ENCODE data around the gene RPS24. TPM values are rescaled to one million over a fixed set of nuclear protein-coding genes. Genes with fewer than 3 reads are reported as not detected.
A peak's percentile ranks its signal among the peaks of the same experiment; 100 is the strongest.
"Not testable (repeated sequence)": the region's sequence is repeated elsewhere in the genome, so short reads cannot be mapped to it uniquely, and the experiment has no call there.

RPS24 gene
- 3,272 TPM for polyA plus RNA-seq (ENCODE audit: insufficient read length)
- long read RNA-seq, donor 1, transcript RPS24-210 (4 exons, 1,008 nt): minor isoform, 85 of 3,105 reads
- long read RNA-seq, donor 1, transcript RPS24-219 (6 exons, 684 nt): major isoform, 1,006 of 3,105 reads
- long read RNA-seq, donor 1, transcript RPS24-211 (1 exons, 2,146 nt): minor isoform, 310 of 3,105 reads
- long read RNA-seq, donor 1, transcript RPS24-207 (3 exons, 1,104 nt): minor isoform, 91 of 3,105 reads
- long read RNA-seq, donor 1, partial matches to known transcripts: 1,030 of 3,105 reads
- long read RNA-seq, donor 1, other reads (novel, unspliced or antisense): 511 of 3,105 reads
- long read RNA-seq, donor 2, transcript RPS24-219 (6 exons, 684 nt): major isoform, 887 of 2,769 reads
- long read RNA-seq, donor 2, transcript RPS24-211 (1 exons, 2,146 nt): minor isoform, 409 of 2,769 reads
- long read RNA-seq, donor 2, transcript RPS24-210 (4 exons, 1,008 nt): minor isoform, 124 of 2,769 reads
- long read RNA-seq, donor 2, transcript RPS24-207 (3 exons, 1,104 nt): minor isoform, 123 of 2,769 reads
- long read RNA-seq, donor 2, partial matches to known transcripts: 741 of 2,769 reads
- long read RNA-seq, donor 2, other reads (novel, unspliced or antisense): 418 of 2,769 reads
- long read RNA-seq, donor 3, transcript RPS24-210 (4 exons, 1,008 nt): minor isoform, 87 of 2,392 reads
- long read RNA-seq, donor 3, transcript RPS24-219 (6 exons, 684 nt): major isoform, 884 of 2,392 reads
- long read RNA-seq, donor 3, transcript RPS24-211 (1 exons, 2,146 nt): minor isoform, 320 of 2,392 reads
- long read RNA-seq, donor 3, transcript RPS24-207 (3 exons, 1,104 nt): minor isoform, 101 of 2,392 reads
- long read RNA-seq, donor 3, partial matches to known transcripts: 540 of 2,392 reads
- long read RNA-seq, donor 3, other reads (novel, unspliced or antisense): 397 of 2,392 reads
- long read RNA-seq, donor 4, transcript RPS24-210 (4 exons, 1,008 nt): minor isoform, 29 of 1,114 reads
- long read RNA-seq, donor 4, transcript RPS24-219 (6 exons, 684 nt): major isoform, 288 of 1,114 reads
- long read RNA-seq, donor 4, transcript RPS24-207 (3 exons, 1,104 nt): minor isoform, 26 of 1,114 reads
- long read RNA-seq, donor 4, transcript RPS24-211 (1 exons, 2,146 nt): minor isoform, 226 of 1,114 reads
- long read RNA-seq, donor 4, partial matches to known transcripts: 397 of 1,114 reads
- long read RNA-seq, donor 4, other reads (novel, unspliced or antisense): 126 of 1,114 reads
- long read RNA-seq, donor 5, transcript RPS24-207 (3 exons, 1,104 nt): minor isoform, 160 of 6,631 reads
- long read RNA-seq, donor 5, transcript RPS24-214 (5 exons, 634 nt): minor isoform, 187 of 6,631 reads
- long read RNA-seq, donor 5, transcript RPS24-211 (1 exons, 2,146 nt): minor isoform, 1,330 of 6,631 reads
- long read RNA-seq, donor 5, transcript RPS24-219 (6 exons, 684 nt): major isoform, 2,376 of 6,631 reads
- long read RNA-seq, donor 5, partial matches to known transcripts: 1,196 of 6,631 reads
- long read RNA-seq, donor 5, other reads (novel, unspliced or antisense): 1,263 of 6,631 reads
- long read RNA-seq, donor 6, transcript RPS24-219 (6 exons, 684 nt): major isoform, 1,187 of 3,594 reads
- long read RNA-seq, donor 6, transcript RPS24-207 (3 exons, 1,104 nt): minor isoform, 136 of 3,594 reads
- long read RNA-seq, donor 6, transcript RPS24-211 (1 exons, 2,146 nt): minor isoform, 489 of 3,594 reads
- long read RNA-seq, donor 6, transcript RPS24-210 (4 exons, 1,008 nt): minor isoform, 112 of 3,594 reads
- long read RNA-seq, donor 6, partial matches to known transcripts: 1,050 of 3,594 reads
- long read RNA-seq, donor 6, other reads (novel, unspliced or antisense): 524 of 3,594 reads
- long read RNA-seq, donor 7, transcript RPS24-219 (6 exons, 684 nt): major isoform, 1,656 of 5,347 reads
- long read RNA-seq, donor 7, transcript RPS24-210 (4 exons, 1,008 nt): minor isoform, 175 of 5,347 reads
- long read RNA-seq, donor 7, transcript RPS24-207 (3 exons, 1,104 nt): minor isoform, 273 of 5,347 reads
- long read RNA-seq, donor 7, transcript RPS24-211 (1 exons, 2,146 nt): minor isoform, 747 of 5,347 reads
- long read RNA-seq, donor 7, partial matches to known transcripts: 1,469 of 5,347 reads
- long read RNA-seq, donor 7, other reads (novel, unspliced or antisense): 903 of 5,347 reads
- long read RNA-seq, donor 8, transcript RPS24-211 (1 exons, 2,146 nt): minor isoform, 168 of 1,220 reads
- long read RNA-seq, donor 8, transcript RPS24-207 (3 exons, 1,104 nt): minor isoform, 37 of 1,220 reads
- long read RNA-seq, donor 8, transcript RPS24-210 (4 exons, 1,008 nt): minor isoform, 38 of 1,220 reads
- long read RNA-seq, donor 8, transcript RPS24-219 (6 exons, 684 nt): major isoform, 431 of 1,220 reads
- long read RNA-seq, donor 8, partial matches to known transcripts: 301 of 1,220 reads
- long read RNA-seq, donor 8, other reads (novel, unspliced or antisense): 214 of 1,220 reads

- peak; percentile 98 for DNase-seq
Measured at GRCh38 chr10:78033637-78034470, at the start of gene RPS24. Gene RPS24, plus strand, starts transcription at chr10:78033863. Its CDS starts 39 bp downstream, at chr10:78033902.

- DNase-seq: no peak
Measured at GRCh38 chr10:77984986-77985385, 48.7 kb upstream of the RPS24 start.

GRCh38 chr10:77987671-77988255, 45.9 kb upstream of the RPS24 start:
- DNase-seq: no peak

- DNase-seq: no peak
Measured at GRCh38 chr10:77989081-77989724, 44.5 kb upstream of the RPS24 start.

GRCh38 chr10:77993620-77994019, 40.0 kb upstream of the RPS24 start:
- no peak for DNase-seq

GRCh38 chr10:77998780-77999179, 34.9 kb upstream of the RPS24 start:
- DNase-seq: not testable (repeated sequence)

- DNase-seq: no peak
Measured at GRCh38 chr10:78000206-78000605, 33.5 kb upstream of the RPS24 start.

- DNase-seq: no peak
Measured at GRCh38 chr10:78000956-78001472, 32.6 kb upstream of the RPS24 start.

GRCh38 chr10:78002541-78003288, 30.9 kb upstream of the RPS24 start:
- DNase-seq: no peak

GRCh38 chr10:78004215-78005026, 29.2 kb upstream of the RPS24 start:
- no peak for DNase-seq

- DNase-seq: no peak
Measured at GRCh38 chr10:78007172-78007571, 26.5 kb upstream of the RPS24 start.

- no peak for DNase-seq
Measured at GRCh38 chr10:78009662-78010061, 24.0 kb upstream of the RPS24 start.

GRCh38 chr10:78010278-78010677, 23.4 kb upstream of the RPS24 start:
- no peak for DNase-seq

GRCh38 chr10:78011065-78011464, 22.6 kb upstream of the RPS24 start:
- DNase-seq: no peak

- no peak for DNase-seq
Measured at GRCh38 chr10:78013564-78013963, 20.1 kb upstream of the RPS24 start.

- DNase-seq: no peak
Measured at GRCh38 chr10:78015546-78015945, 18.1 kb upstream of the RPS24 start.
